ENCODE results near the gene SDK2.

GRCh38 chr17:73593249-73593965, 50.8 kb downstream of the SDK2 start:
- TF ChIP-seq USF2 (IDR thresholded peaks at IDR 0.05; ENCODE audit: low read depth, low read length) (no peak), POLR2A (IDR thresholded peaks at IDR 0.05; ENCODE audit: low read depth, low read length) (no peak), RFX5 (IDR thresholded peaks at IDR 0.05; ENCODE audit: low read depth, low read length) (no peak), CTCF (conservative IDR thresholded peaks at IDR 0.05; ENCODE audit: low read depth, low read length) (no peak), CHD1 (IDR thresholded peaks at IDR 0.05; ENCODE audit: low read depth, low read length) (no peak), MAZ (IDR thresholded peaks at IDR 0.05; ENCODE audit: borderline replicate concordance, low read depth, low read length) (no peak), NFE2L2 (IDR thresholded peaks at IDR 0.05; ENCODE audit: low read depth, low read length) (no peak), RAD21 (IDR thresholded peaks at IDR 0.05; ENCODE audit: low read length) (no peak), BHLHE40 (IDR thresholded peaks at IDR 0.05; ENCODE audit: low read depth, low read length) (no peak), FOS (IDR thresholded peaks at IDR 0.05; ENCODE audit: low read depth, low read length) (no peak), ELK1 (IDR thresholded peaks at IDR 0.05; ENCODE audit: borderline replicate concordance, low read depth, low read length) (no peak), SMC3 (IDR thresholded peaks at IDR 0.05; ENCODE audit: low read depth, low read length) (no peak), MAFK (IDR thresholded peaks at IDR 0.05; ENCODE audit: low read depth, low read length) (no peak)
